ENCODE data around the gene SLC16A3.

The SLC16A3 gene

GRCh38 chr17:82269882-82270500 is 41.1 kb downstream of the SLC16A3 start:
- no peak for DNase-seq

- no peak for DNase-seq
Observed at GRCh38 chr17:82270651-82271050, 41.8 kb downstream of the SLC16A3 start.

- DNase-seq, result no peak
Observed at GRCh38 chr17:82271401-82271800, 42.6 kb downstream of the SLC16A3 start.

- DNase-seq, result peak; percentile 31
Observed at GRCh38 chr17:82272495-82273326, 43.9 kb downstream of the SLC16A3 start.

- DNase-seq, result peak; percentile 90
Observed at GRCh38 chr17:82273327-82274133, 44.7 kb downstream of the SLC16A3 start, which contains the start of gene CSNK1D. Gene CSNK1D, minus strand, starts transcription at chr17:82273700. Its CDS starts 319 bp downstream, at chr17:82273381.

- no peak for DNase-seq
Observed at GRCh38 chr17:82274134-82275020, 45.5 kb downstream of the SLC16A3 start.

- no peak for DNase-seq
Observed at GRCh38 chr17:82275326-82275725, 46.5 kb downstream of the SLC16A3 start.

GRCh38 chr17:82276938-82277337 is 48.1 kb downstream of the SLC16A3 start:
- no peak for DNase-seq

- no peak for DNase-seq
Observed at GRCh38 chr17:82277851-82278250, 49.0 kb downstream of the SLC16A3 start.

- no peak for DNase-seq
Observed at GRCh38 chr17:82278308-82278707, 49.5 kb downstream of the SLC16A3 start.

GRCh38 chr17:82278786-82279391 is 50.0 kb downstream of the SLC16A3 start:
- DNase-seq, result no peak

GRCh38 chr17:82280537-82280936 is 51.7 kb downstream of the SLC16A3 start:
- no peak for DNase-seq

- no peak for DNase-seq
Observed at GRCh38 chr17:82281076-82281475, 52.2 kb downstream of the SLC16A3 start.

- no peak for DNase-seq
Observed at GRCh38 chr17:82281502-82282238, 52.8 kb downstream of the SLC16A3 start.

GRCh38 chr17:82282239-82283207 is 53.7 kb downstream of the SLC16A3 start:
- DNase-seq, result no peak

GRCh38 chr17:82283208-82283749 is 54.4 kb downstream of the SLC16A3 start:
- peak; percentile 41 for DNase-seq

GRCh38 chr17:82285141-82285540 is 56.3 kb downstream of the SLC16A3 start:
- DNase-seq, result no peak

- DNase-seq, result no peak
Observed at GRCh38 chr17:82287013-82287867, 58.4 kb downstream of the SLC16A3 start.
